ENCODE data around the gene CHRNB4.

Gene CHRNB4

DNA sequence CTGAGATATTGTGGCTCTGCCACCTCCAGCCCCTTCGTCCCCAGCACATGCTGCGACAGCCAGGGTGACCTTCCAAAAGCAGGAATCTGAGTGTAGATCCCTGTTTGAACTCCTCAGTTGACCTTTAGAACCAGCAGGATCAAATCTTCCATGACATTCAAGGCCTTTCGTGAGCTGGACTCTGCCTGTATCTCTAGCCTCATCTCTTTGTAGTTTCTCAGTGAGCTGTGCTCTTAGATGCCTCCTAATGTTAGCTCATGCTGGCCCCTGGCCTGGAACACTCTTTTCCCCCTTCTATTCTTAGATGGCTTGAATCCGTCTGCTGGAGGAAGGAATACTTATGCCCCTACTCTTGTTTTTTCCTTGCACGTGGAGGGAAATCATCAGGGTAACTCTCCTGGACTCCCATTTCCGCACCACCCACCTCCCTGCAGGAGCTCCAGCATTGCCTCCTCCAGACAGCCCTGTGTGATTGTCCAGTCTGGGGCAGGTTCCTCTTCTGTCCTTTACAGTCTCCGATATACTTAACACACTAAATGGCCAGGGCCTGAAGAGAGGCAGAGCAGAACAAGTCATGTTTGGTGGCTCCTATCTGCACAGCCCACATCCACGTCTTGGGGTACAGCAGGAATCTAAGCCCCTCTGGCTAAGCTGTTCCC, 26.7 kb upstream of the CHRNB4 start:
- no peak for DNase-seq

DNA sequence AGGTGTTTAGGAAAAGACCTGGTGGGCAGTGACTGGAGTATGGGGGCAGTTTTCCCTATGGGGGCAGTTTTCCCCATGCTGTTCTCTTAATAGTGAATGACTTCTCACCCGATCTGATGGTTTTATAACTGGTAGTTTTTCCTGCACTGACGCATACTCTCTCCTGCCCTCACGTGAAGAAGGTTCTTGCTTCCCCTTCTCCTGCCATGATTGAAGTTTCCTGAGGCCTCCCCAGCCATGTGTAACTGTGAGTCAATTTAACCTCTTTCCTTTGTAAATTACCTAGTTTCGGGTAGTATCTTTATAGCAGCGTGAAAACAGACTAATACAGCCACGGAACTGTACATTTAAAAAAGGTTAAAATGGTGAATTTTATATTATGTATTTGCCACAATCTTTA, 25.0 kb upstream of the CHRNB4 start:
- DNase-seq: no peak

DNA sequence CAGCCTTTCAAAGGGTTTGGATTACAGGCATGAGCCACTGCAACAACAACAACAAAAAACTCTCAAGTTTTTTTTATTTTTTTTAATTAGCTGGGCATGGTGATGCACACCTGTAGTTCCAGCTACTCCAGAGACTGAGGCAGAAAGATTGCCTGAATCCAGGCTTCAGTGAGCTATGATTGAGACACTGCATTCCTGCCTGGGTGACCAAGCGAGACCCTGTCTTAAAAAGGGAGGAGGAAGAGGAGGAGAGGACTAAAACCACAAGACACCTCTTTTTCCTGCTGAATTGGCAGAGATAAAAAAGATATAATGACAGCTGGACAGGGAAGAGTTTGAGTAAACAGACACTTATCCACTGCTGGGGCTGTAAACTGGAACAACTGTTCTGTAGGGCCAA, 22.7 kb upstream of the CHRNB4 start:
- no peak for DNase-seq

DNA sequence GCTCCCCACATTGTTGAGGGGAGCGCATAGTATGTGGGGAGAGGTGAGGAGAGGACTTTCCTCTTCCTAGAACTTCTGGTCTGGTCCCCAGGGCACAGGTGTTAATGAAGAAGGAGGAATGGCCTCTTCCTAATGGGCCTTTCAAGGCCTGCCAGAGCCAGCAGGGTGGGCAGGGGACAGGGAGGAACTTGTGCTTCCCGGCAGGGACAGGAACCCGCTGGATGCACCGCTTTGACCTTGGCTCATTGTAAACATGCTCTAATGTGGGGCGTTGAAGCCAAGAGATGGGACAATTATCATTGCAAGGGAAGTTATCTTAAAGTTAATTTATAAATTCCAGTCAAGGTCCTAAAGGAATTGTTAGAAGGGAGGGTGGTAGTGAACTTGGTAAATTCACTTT, 21.0 kb upstream of the CHRNB4 start:
- DNase-seq: no peak

DNA sequence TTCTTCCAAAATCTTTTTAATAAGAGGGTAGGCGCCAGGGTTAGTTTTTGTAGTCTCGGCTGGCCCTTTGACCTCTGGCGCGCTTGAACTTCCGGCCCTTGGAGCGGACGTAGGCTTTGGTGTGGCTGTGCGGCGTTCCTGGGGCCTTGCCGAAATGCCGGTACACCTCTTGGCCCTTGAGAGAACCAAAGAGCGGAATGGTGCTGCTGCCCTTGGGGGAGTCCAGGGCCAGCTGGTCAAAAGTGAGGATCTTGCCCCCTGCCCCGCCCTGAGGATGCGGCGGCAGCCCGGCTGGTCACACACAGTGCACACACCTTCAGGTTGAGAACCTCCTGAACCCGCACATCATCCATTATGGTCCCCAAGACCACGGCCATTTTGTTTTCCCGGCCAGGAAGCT, 20.0 kb upstream of the CHRNB4 start:
- no peak for DNase-seq

DNA sequence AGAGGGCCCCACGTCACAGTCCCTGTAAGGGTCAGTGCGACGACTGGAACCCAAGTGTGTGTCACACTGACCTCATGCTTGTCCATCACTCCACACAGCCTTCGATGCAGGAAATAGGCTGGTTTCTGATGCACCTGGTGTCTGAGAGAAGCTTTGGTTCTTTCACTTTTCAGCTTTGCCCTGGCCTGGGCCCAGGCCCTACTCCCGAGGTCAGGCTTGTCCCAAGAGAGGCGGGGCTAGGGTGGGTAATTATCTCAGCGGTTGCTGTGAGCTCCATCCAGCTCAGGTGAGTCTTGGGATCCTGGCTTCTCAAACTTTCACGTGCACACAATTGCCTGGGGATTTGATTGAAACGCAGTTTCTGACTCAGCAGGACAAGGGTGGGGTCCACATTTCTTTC, 19.6 kb upstream of the CHRNB4 start:
- no peak for DNase-seq

DNA sequence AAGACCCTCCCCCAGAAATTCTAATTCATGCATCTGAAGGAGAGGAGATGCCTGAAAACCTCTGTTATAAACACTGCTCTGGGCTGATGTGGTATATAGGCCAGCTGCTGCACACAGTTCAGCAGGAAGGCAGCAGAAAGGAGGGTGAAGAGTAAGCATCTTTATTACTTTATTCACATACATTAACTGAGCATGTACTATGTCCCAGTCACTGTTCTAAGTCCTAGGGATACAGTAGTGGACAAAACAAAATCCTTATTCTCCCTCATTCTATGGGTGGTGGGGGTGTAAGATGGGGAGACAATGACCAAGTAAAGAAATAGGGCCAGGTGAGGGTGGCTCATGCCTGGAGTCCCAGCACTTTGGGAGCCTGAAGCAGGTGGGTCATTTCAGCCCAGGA, 17.8 kb upstream of the CHRNB4 start:
- DNase-seq: no peak

DNA sequence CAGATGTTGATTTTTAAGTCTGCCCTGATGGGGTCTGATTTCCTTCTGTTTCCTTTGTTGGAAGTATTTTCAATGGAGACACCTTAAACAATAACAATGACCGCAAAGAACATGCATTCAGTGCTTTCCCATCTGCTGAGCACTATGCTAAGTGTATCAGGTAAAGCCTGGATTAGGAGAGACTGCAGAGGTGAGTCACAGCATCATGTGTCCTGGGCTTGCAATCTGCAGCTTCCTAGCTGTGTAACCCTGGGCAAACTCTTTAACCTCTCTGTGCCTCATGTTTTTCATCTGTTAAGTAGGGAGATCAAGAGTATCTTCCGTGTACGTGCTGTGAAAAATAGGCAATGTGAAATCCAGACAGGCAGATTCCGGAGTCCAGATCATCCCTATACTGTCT, 13.3 kb upstream of the CHRNB4 start:
- DNase-seq: no peak

DNA sequence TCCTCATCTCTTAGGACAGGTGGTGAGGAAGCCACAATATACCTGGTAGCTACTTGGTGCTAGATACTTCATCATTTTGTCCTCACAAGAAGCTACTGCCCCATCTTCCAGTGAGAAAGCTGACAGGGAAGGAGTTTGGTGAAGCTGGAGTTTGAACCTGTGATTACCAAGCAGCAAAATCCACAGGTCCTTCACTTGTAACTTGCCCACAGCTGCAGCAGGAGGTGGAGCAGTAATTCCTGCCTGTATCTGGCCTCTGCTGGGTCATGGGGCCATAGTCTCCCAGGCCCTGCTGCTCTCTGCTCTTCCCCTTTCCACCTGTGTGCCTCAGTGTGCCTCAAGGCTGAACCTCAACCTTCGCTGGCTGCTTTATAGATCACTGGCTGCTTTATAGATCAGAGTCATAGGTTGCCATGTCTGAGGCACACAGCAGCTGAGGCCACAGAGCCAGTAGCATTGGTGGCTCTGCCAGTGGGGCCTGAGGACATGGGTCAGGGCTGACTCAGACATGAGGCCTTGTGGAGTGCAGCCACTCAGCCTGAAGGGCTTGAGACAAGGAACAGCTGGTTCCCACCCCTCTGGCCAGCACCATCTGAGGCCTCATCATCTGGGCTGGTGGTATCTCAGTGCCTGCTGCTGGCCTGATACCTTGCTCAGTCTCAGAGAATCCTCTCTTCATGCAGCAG, 11.1 kb upstream of the CHRNB4 start:
- no peak for DNase-seq

DNA sequence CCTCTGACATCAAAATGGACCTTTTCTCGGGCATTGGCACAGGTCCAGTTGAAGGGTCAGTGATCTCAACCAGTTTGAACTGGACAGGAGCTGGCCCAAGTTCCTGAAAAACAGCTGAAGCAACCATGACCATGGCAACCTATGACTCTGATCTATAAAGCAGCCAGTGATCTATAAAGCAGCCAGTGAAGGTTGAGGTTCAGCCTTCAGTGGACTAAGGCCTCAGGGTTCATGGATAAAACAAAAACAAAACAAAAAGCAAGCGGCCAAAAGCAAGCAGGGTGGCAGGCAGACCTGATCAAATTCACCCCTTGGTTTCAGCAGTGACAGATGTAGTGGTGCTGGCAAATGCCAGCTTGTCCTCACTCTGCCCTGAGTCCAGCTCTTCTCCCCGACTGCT, 10.0 kb upstream of the CHRNB4 start:
- no peak for DNase-seq

DNA sequence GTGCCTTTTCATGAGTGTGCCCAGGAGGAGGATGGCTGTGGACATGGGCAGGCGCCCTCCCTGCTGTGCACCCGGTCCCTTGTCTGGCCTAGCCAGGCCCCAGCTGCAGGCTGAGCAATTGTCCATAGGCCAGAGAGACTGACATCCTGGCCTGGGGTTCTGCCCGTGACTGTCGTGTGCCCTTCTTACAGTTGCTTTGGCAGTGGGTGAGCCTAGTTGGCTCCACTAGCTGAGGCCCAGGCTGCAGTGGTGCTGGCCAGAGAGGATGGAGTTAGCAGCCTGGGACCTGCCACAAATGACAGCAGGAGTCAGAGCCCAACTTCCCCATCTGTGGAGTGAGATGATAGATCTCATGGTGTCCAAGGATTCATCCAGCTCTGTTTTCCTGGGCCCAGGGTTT, 9.0 kb upstream of the CHRNB4 start:
- DNase-seq: no peak

DNA sequence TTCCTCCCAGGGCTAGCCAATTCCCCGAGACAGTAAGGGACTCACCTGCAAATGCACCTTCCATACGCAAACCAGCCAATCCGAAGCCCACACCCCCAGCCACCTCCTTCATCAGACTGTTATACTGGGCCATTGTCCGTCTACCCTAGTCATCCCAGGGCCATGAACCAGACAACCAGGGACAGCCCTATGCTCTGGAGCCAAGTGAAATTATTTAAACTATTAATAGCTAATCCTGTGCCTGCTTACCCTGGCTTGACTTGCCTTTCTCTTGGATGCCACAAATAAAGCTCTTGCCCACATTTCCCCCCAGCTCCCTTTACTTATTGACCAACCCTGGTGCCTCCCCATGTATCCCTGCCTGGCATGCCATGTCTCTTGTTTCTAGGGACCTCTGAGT, 4.0 kb upstream of the CHRNB4 start:
- DNase-seq: no peak

DNA sequence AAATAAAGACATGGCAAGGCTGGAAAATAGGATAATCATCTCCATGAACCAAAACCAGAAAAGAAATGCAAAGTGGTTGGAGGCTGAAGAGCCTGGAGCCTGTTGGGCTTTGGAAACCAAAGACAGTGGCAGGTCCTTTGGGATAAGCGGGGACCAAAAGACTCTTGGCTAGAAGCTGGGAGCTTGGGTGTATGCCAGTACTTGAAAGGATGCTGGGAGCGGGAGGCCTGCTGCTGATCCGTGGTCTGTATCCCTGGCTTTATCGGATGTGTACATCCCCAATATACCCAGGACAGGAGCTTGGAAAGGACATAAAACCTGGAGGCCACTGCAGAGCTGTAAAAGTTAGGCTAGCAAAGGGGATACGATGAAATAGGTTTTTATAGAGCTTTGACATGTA, 1.3 kb upstream of the CHRNB4 start:
- DNase-seq: no peak

DNA sequence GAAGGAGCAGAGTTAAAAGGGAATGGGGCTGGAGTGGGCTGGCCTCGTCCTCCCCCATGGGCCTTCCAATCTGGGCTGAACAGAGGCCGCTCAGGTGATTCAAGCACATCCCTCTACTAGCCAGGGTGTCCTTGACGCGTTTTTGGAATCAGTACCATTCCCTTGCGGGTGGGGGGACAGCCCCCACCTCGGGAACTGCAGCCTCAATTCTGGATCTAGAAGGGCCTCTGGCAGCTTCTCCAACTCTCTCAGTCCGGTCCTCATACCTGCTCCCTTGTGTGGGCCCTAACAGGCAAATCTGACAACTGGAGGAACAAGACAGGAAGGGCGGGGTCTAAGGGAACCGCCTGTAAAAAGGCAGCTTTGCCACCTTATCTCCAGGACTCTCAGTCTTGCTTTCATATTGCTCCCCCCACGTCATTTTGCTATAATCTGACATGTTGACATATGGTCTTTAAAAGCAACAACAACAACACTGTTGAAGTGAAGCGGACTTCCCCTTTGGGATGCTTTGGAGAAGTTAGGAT, 802 bp upstream of the CHRNB4 start:
- no peak for DNase-seq

DNA sequence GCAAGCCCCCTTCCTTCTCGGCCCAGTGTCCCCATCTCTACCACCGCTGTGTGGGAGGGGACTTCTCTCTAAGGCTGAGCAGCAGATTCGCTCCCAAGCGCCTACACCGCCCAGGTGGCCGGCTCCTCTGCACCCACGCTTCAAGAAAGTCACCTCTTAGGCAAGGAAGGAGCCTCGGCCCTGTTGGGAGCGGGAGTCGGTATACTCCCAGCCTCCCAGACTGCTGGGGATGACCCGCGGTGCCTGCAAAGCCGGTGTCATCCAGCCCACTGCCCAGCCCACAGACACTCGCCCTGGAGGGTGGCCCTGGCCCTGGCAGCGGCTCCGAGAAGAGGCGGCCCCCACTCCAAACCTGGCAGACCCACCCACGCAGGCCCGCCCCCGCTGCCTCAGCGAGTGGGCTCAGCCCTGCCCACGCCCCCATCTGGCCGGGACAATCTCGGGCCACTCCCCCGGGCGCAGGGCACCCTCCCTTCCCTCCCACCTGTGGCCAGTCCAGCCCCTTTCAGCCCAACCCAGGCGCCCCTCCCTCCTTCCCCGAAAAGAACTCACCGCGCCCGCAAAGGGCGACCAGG, 396 bp downstream of the CHRNB4 start:
- DNase-seq: no peak

DNA sequence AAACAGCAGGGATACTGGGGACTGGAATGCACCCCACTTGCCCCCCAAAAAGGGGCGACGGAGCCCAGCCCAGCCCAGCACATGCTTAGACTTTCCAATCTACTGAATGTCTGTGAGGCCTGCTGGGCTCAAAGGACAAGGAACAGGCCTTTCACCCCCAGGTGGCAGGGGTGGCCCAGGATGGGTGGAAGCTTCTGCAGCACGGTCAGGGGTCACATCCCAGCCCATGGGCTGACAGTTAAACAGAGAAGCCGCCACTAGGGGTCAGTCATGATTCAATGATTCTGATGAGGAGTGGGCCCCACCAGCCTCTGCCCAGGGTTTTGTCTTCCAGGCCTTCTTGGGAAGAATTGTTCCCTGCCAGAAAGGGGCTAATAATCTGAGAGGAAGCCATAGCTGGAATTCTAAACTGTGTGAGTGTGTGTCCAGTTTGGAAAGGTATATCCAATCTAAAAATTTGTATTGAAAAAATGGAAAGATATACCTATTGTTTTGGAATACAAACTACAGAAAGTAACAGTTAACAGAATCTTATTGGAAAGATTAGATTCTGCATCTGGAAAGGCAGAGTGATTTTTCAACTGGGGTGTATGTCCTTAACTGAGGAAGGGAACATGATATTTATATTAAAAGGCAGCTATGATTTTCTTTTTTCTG, 2.2 kb downstream of the CHRNB4 start:
- no peak for DNase-seq

DNA sequence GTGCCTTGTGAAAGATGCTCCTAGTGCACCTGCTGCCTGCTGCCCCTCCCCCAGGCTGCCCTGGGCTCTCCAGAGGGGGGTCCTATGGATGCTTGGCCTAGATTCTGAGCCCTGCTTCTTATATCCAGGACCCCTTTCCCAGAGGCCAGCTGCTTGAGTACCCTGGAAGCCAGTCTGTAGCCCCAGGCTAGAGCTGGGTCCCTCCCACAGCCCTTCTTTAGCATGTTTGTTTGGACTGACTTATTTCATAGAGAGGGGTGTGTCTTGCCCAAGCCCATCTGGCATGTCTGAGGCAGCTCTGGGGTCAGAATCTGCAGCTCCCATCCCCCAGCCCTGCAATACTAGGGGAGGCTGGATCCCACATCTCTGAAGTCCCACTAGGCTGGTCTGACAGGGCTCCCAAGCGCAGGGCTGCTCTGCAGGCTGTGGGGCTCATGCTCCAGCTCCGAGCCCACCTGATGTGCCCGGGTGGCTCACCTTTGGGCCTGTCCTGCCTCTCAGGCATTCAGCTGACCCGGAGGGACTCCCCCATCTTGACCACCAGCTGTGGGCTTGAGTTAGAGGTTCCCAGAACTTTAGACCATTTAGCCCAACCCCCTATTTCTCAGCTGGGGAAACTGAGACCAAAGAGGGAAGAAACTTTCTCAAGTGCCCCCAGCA, 3.1 kb downstream of the CHRNB4 start:
- DNase-seq: no peak

DNA sequence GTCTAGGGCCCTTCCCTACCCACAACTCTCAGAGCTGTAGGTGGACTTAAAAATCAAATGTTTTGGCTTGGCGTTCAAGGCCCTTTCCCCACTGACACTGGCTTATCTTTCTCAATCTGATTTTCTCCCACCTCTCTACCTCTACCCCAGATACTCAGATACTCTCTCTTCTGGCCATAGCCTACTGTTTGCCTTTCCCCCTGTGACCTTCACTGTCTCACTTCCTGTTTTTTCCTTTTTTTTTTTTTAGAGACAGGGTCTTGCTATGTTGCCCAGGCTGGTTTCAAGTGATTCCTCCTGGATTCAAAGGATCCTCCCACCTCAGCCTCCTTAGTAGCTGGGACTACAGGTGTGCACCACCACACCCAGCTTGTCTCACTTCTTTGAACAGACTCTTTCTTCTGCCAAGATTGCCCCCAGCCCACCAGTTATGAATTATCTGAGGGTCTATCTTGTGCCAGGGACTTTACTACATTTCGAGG, 4.6 kb downstream of the CHRNB4 start:
- DNase-seq: no peak

DNA sequence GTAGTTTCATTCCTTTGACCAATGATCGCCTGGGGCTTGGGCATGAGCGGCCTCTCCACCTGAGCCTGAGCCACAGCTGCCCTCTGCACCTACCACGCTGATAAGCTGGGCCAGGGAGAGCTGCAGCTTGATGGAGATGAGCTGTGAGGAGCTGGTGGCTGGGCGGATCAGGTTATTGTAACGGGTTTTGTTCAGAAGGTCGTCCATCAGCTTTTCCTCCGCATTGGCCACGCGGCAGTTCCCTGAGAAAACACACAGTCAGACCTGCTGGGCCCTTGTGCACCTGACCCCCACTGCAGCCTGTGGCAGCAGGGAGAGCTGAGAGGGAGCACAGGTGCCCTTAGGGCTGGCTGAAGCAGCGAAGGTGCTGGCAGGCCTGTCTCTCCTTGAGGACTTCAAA, 5.7 kb downstream of the CHRNB4 start:
- no peak for DNase-seq

DNA sequence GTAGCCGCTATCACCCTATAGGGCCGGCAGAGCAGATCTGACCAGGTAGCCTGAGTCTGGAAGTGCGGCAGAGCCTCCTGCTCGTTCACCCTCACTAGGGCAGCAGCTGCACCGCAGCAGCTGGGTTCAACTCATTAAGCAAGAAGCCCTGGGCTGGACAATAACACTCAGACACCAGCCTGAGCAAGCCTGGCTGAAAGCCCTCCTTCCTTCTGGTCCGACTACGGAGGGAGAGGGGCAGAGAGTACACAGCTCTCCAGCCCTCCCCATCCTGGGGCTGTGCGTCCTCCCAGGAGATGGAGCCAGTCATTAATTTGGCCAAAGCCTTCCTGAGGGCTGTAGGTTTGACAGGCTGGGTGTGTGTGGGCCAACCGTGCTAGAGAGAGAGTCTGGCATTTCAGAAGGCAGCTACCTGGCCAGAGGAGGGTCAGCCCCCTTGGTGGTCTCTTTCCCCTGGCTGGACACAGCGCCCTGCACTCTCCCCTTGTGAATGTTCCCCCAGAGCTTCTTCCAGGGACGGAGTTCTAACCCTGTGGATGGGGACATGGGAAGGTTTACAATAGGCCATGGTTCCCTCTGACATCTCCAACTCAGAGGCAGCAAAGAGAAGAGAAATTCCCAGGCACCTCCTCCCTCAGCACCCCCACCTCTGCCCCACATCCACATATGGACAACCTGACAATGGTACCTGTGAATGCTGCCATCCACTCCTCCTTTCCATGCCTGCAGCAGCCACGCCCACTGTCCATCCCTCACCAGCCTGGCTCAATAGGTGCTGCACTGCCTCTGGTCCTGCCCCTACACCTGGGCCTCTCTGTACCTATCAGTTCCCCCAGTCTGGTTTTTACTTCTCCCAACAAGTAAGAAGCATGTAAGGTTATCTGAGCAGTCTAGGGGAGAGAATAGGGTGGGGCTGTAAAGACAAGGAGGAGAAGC, 6.5 kb downstream of the CHRNB4 start:
- no peak for DNase-seq

DNA sequence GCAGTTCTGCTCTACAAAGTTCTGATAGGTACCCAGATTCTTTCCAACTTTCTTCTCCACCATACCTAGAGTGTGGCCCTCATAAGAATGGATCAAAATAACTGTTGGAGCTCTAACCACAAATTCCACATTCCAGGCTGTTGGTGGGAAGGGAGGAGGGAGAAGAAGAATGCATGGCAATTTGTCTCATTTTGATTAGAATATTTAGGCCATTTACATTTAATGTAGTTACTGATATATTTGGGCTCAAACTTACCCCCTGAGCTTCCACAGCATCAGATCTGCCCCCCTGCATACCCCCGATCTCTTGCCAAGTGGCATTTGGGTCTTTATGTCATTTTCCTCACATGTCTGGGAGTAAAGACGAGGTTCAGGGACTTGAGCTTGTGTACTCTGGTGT, 7.7 kb downstream of the CHRNB4 start:
- no peak for DNase-seq
